Inflammatory macrophage treated with lipopolysaccharide for 1 hour (primary cell): Measurements from ENCODE around the gene NPAS2.

ENCODE experiments used
- DNase-seq, 2 donors: peaks; one replicate each; pipeline ENCODE4 v3.0.0-alpha.2; 2020 to 2022

The NPAS2 gene

GRCh38 chr2:100921685-100922161, 101.8 kb downstream of the NPAS2 start:
- DNase-seq: no peak

GRCh38 chr2:100923461-100924060, 103.6 kb downstream of the NPAS2 start:
- no peak for DNase-seq

GRCh38 chr2:100924122-100924519, 104.2 kb downstream of the NPAS2 start:
- no peak for DNase-seq

DNA sequence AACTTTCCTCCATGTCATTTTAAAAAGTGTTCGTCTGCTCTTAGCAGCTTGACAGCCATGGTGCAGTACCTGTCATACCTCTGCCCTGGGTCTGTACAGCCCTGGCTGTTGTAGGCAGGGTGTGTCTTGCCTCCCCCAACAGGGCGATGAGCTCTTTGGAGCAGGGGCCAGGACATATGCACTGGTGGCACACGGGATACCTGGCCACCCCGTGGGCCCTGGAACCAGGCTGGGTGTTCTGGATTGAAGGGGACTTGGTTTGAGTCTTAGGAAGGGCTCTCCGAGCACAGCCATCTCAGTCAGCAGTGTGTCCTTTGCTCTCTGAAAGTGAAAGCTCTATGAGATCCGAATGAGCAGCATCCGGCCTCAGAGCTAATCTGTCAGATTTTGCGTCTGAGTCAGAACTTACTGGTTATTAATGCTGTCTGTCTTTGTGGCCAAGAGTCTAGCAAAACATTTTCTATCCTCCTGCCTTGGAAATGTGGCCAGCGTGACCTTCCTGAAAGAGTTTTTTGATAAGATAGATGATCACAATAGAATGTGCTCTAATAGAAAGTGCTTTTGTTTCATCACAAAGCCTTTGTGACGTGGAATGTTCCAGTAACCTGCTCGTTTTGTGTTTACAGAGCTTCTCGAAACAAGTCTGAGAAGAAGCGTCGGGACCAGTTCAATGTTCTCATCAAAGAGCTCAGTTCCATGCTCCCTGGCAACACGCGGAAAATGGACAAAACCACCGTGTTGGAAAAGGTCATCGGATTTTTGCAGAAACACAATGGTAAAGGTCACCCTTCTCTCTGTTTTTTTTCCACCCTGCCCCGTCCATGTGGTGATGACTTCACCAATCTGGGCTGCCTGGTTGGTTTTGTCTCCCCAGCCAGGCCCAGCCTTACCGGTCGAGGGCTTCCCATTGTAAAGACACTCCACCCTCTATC, 104.8 kb downstream of the NPAS2 start:
- no peak for DNase-seq

DNA sequence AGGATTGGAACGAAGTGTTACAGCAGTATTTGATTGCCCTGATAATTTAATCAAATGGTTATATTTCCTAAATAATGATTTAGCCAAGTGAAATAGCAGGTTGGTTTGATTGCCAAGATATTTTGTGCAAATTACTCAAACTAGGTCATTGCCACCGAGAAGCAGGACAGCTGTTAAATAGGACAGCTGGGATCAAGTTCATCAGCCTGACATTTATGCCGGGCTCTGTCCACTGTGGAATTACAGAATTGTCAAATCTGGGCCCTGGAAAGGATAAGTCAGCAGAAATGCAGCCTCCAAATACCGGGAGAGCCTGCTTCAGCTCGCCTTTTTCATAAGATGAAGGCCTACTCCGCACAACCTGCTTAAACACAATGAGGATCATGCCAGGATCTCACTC, 108.3 kb downstream of the NPAS2 start:
- no peak for DNase-seq

- DNase-seq: no peak
Measured at GRCh38 chr2:100929147-100929546, 109.2 kb downstream of the NPAS2 start.

DNA sequence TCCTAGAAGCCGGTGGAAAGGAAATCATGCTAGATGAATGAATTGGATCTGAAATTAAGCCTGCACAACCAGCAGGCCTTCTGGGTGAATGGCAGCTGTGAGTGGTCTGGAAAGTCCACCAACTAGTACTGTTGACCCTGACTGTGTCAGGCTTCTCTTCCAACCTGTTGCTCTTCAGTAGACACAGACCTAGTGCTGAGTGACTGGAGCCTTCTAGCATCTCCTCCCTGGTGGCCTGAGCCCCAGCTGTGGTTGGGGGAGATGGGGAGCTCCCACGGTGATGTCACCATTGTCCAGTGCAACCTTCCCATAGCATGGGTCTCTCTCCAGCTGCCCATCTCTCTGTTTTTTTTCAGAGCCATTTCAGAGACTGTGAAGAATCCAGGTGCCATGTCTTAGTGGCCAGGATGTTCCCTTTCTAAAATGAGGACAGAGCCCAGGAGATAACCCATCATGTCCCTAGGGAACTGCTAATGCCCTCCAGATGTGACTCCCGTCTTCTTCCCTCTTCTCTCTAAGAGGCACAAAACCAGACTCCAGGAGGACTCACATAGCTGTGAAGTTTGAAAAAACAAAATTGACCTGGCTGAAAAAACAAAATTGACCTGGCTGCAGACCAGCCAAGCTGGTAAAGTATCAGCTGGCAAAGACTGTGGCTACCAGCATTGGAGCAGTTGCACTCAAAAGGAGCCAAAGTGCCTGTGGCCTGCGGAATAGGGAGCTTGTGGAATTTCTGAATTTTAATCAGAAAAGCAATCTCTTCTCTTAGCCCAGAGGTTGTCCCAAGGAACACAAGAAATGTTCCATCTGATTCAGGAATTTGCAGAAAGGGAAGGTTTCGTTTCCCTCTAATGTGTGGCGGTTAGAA, 114.8 kb downstream of the NPAS2 start:
- DNase-seq: no peak

GRCh38 chr2:100935372-100935752, 115.4 kb downstream of the NPAS2 start:
- DNase-seq: no peak

GRCh38 chr2:100936070-100936741, 116.3 kb downstream of the NPAS2 start:
- DNase-seq: no peak

GRCh38 chr2:100936972-100937542, 117.1 kb downstream of the NPAS2 start:
- DNase-seq: peak in 1 of 2 donors; percentile 3

DNA sequence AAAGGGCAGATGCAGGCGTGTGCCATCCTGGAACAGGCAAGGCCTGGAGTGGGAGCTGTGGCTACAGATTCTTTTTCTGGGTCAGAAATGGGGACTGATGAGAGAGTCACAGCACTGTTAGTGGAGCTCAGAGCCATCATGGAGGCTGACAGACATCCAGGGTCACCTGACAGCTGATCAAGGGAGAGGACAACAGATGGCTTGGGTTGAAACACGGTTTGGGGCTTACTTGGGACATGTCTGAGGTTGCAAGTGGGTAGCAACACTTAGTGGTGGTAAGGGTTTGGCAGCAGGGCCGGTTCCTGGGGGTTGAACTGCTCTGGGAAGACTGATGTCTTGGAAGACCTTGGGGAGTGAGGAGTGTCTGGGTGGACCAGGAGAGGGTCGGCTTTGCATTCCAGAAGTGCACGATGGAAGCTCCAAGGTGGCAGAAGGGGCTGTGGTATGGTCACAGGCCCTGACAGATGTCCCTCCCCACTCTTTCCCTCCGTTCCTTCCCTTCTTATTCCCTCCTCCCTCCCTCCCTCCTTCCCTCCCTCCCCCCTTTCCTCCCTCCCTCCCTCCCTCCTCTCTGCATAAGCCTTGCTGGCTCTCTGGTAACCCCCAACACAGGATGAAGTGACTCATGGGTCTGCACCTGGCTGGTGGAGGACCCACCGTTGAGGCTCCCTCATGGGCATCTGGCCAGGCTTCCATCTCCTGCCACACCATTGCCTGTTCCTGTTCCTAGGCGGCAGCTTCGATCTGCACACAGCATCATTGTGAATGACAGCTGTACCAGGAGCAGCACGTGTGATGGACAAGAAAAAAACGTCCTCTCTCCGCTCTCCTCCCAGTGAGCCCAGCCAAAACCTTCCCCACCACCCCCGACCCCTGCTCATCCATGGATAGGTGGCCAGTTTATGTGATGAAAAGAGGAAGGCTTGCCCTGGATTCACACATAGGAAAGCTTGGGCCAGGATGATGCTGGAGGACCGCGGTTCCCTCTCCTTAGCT, 118.4 kb downstream of the NPAS2 start:
- no peak for DNase-seq

DNA sequence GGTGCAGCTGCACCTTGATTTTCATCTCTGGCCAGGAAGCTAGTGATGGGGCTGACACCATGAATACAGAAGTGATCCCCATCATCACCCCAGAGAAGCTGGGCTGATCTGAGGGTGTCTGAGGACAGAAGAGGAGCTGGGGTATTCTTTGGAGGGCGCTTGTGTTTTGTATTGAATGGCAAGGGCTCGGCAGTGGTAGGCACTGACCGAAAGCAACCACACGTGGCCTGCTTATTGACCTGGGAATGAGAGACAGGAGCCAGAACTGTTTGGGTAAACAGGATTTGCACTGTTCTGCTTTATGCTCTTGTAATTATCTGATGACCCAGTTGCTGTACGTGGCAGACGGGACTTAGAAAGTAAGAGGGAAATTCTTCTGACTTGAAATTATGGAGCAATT, 119.5 kb downstream of the NPAS2 start:
- no peak for DNase-seq

GRCh38 chr2:100940240-100940639, 120.3 kb downstream of the NPAS2 start:
- DNase-seq: no peak

GRCh38 chr2:100940766-100941645, 121.1 kb downstream of the NPAS2 start:
- no peak for DNase-seq

- DNase-seq: no peak
Measured at GRCh38 chr2:100941646-100942240, 121.8 kb downstream of the NPAS2 start.

DNA sequence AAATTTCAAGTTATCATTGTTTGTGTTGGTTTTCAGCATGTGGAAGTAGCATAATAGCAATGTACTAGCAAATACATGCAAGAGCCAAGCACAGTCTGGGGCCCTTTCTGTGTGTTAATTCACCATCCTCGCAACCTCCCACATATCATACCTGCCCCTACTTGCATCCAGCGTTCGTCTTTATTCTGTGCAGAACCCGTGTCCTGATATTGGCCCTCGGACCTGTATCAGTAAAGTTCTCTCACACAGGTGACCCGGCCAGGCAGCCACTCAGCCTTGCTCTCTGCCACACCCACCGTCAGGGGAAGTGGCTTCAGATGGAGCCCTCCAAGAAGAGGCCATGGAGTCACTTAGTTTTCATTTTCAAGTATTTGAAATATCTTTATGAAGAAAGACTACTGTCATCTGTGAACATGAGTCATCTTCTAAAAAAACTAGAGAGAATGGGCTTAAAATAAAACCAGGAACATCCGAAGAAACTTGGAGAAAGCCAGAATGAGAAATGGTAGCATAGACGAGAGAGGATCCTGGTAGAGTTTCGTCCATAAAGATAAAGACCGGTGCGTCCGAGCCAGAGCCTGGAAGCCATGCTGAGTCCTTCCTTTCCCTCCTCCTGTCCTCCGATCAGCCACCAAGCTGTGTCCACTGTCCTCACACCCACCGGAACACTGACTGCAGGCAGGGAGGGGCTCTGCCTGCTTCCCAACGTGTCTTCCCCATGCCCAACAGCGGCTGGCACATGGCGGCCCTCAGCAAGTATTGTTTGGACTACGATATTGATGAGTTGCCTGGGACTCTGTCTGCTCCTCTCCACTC, 124.9 kb downstream of the NPAS2 start:
- DNase-seq: no peak

DNA sequence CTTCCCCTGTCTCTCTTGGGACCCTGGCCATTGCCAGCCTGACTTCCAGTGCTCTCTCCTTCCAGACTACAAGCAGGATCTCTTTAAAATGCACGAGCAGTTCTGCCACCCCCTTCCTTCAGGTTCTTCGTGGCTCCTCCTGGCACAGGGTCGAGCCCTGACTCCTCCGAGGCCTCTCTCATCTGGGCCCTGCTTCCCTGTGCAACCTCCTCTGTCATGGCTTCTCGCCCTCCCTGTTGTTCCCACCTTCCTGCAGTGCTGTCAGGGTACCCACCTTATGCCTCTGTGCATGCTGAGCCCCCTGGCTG, 125.4 kb downstream of the NPAS2 start:
- DNase-seq: no peak

DNA sequence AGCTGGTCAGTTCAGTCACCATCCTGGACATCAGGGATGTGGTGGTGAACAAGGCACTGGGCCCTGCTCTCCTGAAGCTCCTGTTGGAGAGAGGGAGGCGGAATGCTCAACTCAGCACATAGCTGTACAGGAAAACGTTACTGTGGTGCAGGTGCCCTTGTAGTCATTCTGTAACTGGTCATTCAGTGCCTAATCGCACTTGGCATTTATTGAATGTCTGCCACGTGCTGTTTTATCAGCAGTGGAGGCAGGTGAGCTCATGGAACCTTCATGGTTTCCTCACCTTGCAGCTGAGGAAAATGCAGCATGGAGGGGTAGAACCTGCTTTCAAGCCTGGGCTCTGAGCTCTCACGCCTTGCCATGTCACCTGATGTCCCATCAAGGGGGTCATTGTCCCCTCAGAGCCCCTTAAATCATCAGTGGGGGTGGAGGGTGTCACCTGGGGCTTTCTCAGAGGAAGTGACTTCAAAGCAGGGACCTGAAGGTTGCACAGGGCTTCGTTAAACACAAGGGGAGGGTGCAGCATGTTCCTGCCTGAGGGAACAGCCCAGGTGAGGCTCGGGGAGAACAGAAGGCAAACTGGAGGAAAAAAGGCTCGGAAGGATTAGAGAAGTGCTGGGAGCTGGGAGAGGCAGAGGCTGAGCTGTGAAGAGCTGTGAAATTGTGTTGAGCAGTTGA, 126.1 kb downstream of the NPAS2 start:
- no peak for DNase-seq
